ENCODE results near the gene CD2AP.

- TF ChIP-seq POLR2AphosphoS5 (IDR thresholded peaks at IDR 0.05; ENCODE audit: low read depth, low read length) (no peak), TAF1 (IDR thresholded peaks at IDR 0.05; ENCODE audit: borderline replicate concordance, insufficient read depth, low read length) (no peak), SIN3A (IDR thresholded peaks at IDR 0.05; ENCODE audit: borderline replicate concordance, insufficient read depth, low read length) (no peak), REST (IDR thresholded peaks at IDR 0.05; ENCODE audit: insufficient read depth in 1 of 2, low read depth in 2 of 2, low read length in 2 of 2) (no peak)
Measured at GRCh38 chr6:47524136-47524845, 46.7 kb downstream of the CD2AP start.

Measured in PFSK-1 (cell line).